ENCODE measurements around the gene OTUD5.
A peak's percentile ranks its signal among the peaks of the same experiment; 100 is the strongest.

GRCh38 chrX:48918643-48919340, 38.6 kb downstream of the OTUD5 start, which contains the start of gene PIM2:
- TF ChIP-seq CTCF (IDR thresholded peaks at IDR 0.05): peak in 1 of 12 donors; percentile 2
- peak; percentile 66 to 96 for TF ChIP-seq POLR2A (IDR thresholded peaks at IDR 0.05)

Data from heart left ventricle (tissue), 13 donors.